ENCODE measurements around the gene SPACA6. TPM values are rescaled to one million over a fixed set of nuclear protein-coding genes. Genes with fewer than 3 reads are reported as not detected.

Gene SPACA6
- total and polyA plus RNA-seq, 9 of the 15 experiments (the other 6 are each of a cell fraction or from before 2014, with no cell fraction given), result 1.3 to 17.3 (median 6.2) TPM

DNA sequence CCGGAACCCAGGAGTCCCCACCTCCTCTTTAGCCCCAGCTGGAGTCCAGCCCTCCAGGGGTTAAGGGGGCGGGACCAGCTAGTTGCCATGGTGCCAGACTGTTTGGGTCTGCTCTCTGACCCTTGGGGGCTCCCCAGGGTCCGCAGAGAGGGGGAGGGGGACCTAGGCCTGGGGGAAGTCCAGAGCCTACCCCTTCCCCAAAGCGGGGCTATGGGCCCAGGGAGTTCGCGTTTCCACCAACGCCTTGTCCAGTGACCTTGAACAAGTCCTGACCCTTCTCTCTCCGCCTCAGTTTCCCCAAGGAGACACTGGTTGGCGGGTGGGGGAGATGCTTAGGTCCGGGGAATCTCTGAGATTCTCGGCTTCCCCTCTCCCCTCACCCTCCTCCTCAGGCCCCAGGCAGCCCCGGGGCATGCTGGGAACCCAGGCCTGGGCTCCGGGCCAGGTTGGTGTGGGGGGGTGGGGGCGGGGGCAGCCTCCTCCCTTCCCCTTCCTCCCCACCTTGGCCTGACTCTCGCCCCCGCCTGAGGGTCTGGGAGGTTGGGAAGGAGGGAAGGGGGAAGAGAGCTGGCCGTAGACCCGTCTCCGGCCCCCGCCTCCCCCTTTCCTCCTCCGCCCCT, 2.6 kb upstream of the SPACA6 start (continued):
- TF ChIP-seq ZNF212 (CRISPR knock-in tag; IDR thresholded peaks at IDR 0.05) (no peak), POLR2H (tag; IDR thresholded peaks at IDR 0.05; ENCODE audit: low read depth) (no peak), MED1 (CRISPR knock-in tag; IDR thresholded peaks at IDR 0.05; ENCODE audit: borderline replicate concordance) (no peak), CBX8 (IDR thresholded peaks at IDR 0.05; ENCODE audit: borderline replicate concordance, extremely low read depth, low read depth, low read length, poor library complexity, severe bottlenecking) (no peak), RFX7 (CRISPR knock-in tag; IDR thresholded peaks at IDR 0.05) (no peak), EP300 (IDR thresholded peaks at IDR 0.05; ENCODE audit: low read length) (0 out of 2 replicates have a peak, but pooled peaks have one; percentile 31), TCFL5 (CRISPR knock-in tag; conservative IDR thresholded peaks at IDR 0.05) (no peak), CBX5 (IDR thresholded peaks at IDR 0.05; ENCODE audit: borderline replicate concordance, low read depth) (no peak), ZNF3 (CRISPR knock-in tag; IDR thresholded peaks at IDR 0.05) (no peak), SPI1 (IDR thresholded peaks at IDR 0.05; ENCODE audit: borderline replicate concordance, low read depth, low read length) (peak; percentile 44; the same call in 1 of the 2 replicates), POLR2A (conservative IDR thresholded peaks at IDR 0.05) (no peak)
- TF ChIP-seq, protein P1, sequence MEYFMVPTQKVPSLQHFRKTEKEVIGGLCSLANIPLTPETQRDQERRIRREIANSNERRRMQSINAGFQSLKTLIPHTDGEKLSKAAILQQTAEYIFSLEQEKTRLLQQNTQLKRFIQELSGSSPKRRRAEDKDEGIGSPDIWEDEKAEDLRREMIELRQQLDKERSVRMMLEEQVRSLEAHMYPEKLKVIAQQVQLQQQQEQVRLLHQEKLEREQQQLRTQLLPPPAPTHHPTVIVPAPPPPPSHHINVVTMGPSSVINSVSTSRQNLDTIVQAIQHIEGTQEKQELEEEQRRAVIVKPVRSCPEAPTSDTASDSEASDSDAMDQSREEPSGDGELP (CRISPR knock-in tag; IDR thresholded peaks at IDR 0.05; ENCODE audit: borderline replicate concordance), result peak; percentile 90
- TF ChIP-seq, protein P2, sequence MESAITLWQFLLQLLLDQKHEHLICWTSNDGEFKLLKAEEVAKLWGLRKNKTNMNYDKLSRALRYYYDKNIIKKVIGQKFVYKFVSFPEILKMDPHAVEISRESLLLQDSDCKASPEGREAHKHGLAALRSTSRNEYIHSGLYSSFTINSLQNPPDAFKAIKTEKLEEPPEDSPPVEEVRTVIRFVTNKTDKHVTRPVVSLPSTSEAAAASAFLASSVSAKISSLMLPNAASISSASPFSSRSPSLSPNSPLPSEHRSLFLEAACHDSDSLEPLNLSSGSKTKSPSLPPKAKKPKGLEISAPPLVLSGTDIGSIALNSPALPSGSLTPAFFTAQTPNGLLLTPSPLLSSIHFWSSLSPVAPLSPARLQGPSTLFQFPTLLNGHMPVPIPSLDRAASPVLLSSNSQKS (CRISPR knock-in tag; IDR thresholded peaks at IDR 0.05), result no peak
- TF ChIP-seq, protein P3, sequence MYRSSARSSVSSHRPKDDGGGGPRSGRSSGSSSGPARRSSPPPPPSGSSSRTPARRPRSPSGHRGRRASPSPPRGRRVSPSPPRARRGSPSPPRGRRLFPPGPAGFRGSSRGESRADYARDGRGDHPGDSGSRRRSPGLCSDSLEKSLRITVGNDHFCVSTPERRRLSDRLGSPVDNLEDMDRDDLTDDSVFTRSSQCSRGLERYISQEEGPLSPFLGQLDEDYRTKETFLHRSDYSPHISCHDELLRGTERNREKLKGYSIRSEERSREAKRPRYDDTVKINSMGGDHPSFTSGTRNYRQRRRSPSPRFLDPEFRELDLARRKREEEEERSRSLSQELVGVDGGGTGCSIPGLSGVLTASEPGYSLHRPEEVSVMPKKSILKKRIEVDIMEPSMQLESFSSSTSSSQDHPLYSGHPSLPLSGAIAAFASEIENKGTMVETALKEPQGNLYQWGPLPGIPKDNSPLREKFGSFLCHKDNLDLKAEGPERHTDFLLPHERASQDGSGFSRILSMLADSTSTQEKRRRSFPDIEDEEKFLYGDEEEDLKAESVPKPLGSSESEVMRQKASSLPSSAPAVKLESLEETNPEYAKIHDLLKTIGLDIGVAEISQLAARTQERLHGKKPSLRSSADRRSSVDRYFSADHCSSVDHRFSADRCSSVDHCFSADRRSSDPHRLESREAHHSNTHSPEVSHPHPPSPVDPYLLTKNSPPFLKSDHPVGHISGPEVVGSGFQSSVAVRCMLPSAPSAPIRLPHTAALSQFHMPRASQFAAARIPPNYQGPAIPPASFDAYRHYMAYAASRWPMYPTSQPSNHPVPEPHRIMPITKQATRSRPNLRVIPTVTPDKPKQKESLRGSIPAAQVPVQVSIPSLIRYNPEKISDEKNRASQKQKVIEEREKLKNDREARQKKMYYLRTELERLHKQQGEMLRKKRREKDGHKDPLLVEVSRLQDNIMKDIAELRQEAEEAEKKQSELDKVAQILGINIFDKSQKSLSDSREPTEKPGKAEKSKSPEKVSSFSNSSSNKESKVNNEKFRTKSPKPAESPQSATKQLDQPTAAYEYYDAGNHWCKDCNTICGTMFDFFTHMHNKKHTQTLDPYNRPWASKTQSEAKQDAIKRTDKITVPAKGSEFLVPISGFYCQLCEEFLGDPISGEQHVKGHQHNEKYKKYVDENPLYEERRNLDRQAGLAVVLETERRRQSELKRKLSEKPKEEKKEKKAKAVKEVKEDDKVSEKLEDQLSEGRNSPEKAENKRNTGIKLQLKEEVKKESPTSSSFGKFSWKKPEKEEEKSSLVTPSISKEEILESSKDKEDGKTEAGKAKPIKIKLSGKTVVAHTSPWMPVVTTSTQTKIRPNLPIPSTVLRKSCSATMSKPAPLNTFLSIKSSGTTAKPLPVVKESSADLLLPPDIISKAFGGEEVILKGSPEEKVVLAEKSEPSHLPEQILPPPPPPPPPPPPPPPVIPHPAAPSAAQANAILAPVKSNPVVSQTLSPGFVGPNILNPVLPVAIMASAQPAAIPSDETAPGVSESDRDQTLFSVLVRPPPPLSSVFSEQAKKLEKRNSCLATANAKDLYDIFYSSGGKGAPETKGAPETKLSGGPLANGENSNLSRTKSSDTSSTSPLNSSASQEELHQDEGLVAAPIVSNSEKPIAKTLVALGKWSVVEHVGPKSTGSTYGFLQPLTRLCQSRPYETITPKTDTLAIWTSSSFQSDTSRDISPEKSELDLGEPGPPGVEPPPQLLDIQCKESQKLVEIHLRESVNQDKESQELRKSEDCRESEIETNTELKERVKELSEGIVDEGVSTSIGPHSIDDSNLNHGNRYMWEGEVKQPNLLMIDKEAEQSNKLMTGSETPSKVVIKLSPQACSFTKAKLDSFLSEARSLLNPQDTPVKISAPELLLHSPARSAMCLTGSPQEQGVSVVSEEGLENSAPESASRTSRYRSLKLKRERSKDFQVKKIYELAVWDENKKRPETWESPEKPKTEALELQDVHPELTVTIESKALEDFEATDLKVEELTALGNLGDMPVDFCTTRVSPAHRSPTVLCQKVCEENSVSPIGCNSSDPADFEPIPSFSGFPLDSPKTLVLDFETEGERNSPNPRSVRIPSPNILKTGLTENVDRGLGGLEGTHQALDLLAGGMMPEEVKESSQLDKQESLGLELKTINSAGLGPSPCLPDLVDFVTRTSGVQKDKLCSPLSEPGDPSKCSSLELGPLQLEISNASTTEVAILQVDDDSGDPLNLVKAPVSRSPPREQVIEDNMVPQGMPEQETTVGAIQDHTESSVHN (IDR thresholded peaks at IDR 0.05; ENCODE audit: borderline replicate concordance in 1 of 2, low read depth in 1 of 2), result no peak
